ENCODE measurements around the gene CD19.
"Not testable (repeated sequence)": the region's sequence is repeated elsewhere in the genome, so short reads cannot be mapped to it uniquely, and the experiment has no call there.

The CD19 gene

DNA sequence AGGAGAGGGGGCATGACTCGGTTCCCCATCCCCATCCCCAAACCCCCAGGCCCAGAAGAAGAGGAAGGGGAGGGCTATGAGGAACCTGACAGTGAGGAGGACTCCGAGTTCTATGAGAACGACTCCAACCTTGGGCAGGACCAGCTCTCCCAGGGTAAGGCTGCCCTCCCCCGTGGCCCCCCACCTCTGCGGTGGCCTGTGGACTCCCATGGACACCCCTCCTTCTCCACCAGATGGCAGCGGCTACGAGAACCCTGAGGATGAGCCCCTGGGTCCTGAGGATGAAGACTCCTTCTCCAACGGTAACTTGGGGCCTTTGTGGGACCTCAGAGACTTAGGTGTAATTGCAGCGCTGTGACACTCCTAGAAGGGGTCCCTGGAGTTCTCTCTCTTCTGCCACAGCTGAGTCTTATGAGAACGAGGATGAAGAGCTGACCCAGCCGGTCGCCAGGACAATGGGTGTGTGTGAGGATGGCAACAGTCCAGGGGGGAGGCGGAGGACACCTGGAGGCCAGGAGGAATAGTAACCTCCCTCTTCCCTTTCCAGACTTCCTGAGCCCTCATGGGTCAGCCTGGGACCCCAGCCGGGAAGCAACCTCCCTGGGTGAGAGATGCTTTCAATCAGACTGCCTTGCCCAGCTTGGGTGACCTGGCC, 5.6 kb downstream of the CD19 start:
- no peak for DNase-seq

DNA sequence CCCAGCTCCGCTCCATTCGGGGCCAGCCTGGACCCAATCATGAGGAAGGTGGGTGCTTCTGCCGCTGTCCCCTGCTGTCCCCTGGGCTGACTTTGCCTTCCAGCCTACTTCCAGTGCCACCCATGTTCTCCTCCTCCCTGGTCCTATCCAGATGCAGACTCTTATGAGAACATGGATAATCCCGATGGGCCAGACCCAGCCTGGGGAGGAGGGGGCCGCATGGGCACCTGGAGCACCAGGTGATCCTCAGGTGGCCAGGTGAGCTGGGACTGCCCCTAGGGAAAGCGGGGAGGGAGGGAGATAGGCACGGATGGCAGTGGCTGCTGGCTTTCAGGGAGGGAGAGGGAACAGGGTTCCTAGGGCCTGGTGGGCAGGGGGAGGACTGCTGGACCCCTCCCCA, 7.0 kb downstream of the CD19 start:
- DNase-seq, result no peak

DNA sequence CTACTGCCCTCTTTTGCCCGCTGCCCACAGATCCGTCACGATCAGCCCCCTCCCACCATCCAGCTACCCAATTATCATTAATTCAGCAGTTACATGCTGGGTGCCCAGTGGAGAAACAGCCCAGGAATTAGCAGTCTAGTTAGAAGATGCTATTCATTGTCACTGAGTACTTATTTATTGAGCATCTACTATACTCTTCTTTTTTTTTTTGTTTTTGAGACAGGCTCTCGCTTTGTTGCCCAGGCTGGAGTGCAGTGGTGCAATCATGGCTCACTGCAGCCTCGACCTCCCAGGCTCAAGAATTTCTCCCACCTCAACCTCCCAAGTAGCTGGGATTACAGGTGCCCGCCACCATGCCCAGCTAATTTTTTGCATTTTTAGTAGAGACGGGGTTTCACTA, 8.1 kb downstream of the CD19 start:
- not testable (repeated sequence) for DNase-seq

DNA sequence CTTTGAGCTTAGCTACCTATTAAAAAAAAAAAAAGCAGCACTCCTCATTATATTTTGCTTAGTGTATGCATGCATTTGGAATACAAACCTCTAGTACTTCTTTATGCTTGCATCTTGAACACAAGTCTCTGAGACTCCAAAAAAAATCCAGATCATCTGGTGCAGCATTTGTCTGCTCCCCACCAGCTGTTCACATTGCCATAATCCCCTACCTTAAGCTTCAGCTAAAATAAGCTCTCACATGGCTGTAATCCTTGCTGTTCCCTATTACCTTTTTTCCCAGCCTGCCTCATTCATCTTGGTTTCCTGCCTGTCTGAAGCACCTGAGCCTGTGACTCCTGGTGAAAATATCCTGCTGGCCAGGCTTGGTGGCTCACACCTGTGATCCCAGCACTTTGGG, 11.5 kb downstream of the CD19 start:
- no peak for DNase-seq

DNA sequence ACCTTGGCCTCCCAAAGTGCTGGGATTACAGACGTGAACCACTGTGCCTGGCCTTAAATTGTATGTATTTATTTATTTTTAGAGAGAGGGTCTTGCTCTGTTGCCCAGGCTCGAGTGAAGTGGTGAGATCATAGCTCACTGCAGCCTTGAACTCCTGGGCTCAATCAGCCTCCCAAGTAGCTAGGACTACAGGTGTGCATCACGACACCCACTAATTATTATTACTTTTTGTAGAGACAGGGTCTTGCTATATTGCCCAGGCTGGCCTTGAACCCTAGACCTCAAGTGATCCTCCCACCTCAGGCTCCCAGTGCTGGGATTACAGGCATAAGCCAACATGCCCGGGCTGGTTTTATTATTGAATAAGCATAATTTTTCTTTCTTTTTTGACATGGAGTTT, 14.9 kb downstream of the CD19 start:
- no peak for DNase-seq

DNA sequence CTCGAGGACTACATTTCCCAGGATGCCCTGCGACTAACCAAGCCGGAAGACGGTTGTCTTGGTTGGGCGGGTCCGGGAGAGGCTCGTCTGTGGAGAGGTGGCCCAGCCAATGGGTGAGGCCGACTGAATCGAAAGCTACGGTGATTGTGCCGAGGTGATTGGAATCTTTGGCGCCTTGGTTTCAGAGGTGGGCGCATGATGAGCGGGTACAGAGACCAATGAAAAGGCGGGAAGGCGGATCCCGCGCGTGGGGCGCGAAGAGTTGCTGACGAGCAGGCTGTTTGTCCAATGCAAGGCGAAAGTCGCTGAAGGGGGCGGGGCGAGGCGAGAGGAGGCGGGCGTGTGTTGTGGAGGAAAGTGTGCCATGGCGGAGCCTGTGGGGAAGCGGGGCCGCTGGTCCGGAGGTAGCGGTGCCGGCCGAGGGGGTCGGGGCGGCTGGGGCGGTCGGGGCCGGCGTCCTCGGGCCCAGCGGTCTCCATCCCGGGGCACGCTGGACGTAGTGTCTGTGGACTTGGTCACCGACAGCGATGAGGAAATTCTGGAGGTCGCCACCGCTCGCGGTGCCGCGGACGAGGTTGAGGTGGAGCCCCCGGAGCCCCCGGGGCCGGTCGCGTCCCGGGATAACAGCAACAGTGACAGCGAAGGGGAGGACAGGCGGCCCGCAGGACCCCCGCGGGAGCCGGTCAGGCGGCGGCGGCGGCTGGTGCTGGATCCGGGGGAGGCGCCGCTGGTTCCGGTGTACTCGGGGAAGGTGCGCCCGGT, 19.1 kb downstream of the CD19 start, which contains the start of gene NFATC2IP:
Gene NFATC2IP, plus strand, starts transcription at position 290 of the 762 bp plus-strand sequence. Its CDS starts 75 bp downstream, at position 365.
- DNase-seq, result peak; percentile 99

DNA sequence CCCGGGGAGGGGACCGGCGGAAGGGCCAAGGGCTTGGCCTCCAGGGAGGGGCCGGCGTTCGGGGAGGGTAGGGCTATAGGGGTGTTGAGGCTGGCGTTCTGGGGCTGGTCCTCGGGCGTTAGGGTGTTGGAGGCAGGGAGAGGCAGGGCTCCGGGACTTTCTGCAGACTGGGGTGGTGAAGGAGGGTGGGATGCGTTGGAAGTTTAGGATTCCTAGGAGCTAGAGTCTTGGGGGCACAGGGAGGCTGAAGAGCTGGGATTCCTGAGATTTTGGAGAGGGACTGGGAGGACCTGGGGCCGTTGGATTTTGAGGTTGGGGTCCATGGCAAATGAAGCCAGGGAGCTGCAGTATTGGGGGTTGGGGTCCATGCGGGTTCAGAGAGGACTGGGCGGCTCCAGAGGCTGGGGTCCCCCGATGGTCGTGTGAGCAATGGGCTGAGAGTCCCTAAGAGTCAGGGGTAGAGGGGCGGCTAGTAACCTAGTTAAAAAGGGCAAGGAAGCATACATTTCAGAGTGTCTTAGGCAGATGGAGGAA, 19.7 kb downstream of the CD19 start:
- DNase-seq, result no peak

- no peak for DNase-seq
Observed at GRCh38 chr16:28958216-28958615, 26.4 kb downstream of the CD19 start.

- DNase-seq, result no peak
Observed at GRCh38 chr16:28958836-28959235, 27.1 kb downstream of the CD19 start.

- no peak for DNase-seq
Observed at GRCh38 chr16:28964072-28964471, 32.3 kb downstream of the CD19 start.

GRCh38 chr16:28964496-28964895, 32.7 kb downstream of the CD19 start:
- no peak for DNase-seq

GRCh38 chr16:28967156-28967555, 35.4 kb downstream of the CD19 start:
- DNase-seq, result no peak

DNA sequence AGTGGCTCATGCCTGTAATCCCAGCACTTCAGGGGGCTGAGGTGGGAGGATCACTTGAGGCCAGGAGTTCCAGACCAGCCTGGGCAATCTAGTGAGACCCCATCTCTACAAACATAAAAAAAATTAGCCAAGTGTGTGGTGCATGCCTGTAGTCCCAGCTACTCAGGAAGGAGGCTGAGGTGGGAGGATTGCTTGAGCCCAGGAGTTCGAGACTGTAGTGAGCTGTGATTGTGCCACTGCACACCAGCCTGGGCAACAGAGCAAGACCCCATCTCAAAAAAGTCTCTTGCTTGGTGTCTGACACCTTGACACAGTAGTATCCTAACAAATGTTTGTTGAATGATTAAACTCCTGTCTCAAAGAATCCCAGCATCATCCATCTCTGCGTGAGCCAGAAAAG, 37.9 kb downstream of the CD19 start:
- DNase-seq, result not testable (repeated sequence)

DNA sequence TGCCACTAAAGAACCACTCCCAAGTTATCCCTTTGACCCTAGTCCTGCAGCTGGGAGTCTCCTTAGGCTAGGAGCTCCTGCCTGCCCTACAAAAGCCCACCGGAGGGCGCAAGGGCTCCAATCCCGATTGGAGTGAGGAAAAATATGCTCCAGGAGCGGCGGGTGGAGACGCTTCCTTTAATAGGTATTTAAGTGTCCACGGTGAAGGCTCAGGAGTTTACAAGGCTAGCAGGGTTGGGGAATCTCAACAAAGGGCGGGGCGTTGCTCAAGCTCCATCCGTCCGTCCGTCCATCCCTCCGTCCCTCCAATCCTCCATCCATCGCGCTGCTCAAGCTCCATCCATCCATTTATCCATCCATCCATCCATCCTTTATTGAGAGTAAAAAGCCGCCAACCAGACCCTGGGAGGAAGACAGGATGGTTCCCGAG, 42.3 kb downstream of the CD19 start:
- peak; percentile 32 to 70 for DNase-seq

- DNase-seq, result peak; percentile 85 to 96
Observed at GRCh38 chr16:28974437-28975157, 42.8 kb downstream of the CD19 start, which contains the start of gene SPNS1. Gene SPNS1, plus strand, starts transcription at chr16:28974778. Its CDS starts 374 bp downstream, at chr16:28975152.

DNA sequence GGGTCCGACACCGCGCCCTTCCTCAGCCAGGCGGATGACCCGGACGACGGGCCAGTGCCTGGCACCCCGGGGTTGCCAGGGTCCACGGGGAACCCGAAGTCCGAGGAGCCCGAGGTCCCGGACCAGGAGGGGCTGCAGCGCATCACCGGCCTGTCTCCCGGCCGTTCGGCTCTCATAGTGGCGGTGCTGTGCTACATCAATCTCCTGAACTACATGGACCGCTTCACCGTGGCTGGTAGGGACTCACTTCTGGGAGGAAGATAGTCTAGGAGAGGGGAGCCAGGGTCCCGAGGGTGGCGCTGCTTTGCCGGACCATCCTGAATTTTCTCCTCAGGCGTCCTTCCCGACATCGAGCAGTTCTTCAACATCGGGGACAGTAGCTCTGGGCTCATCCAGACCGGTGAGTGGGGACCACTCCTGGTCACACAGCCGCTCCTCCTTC, 43.4 kb downstream of the CD19 start:
- peak in 1 of 2 experiments; percentile 13 for DNase-seq

- peak in 1 of 2 experiments; percentile 57 for DNase-seq
Observed at GRCh38 chr16:28977703-28978662, 46.2 kb downstream of the CD19 start.

DNA sequence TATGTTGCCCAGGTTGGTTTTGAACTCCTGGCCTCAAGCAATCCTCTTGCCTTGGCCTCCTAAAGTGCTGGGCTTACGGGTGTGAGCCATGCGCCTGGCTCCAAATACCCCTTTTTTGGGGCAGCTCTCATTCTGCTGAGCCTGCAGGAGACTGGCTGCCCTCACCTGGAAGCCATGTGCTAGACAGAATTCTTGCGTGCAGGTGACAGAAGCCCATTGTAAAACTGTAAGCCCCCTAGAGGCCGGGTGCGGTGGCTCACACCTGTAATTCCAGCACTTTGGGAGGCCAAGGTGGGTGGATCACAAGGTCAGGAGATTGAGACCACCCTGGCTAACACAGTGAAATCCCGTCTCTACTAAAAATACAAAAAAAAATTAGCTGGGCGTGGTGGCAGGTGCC, 48.6 kb downstream of the CD19 start:
- peak in 1 of 2 experiments; percentile 19 for DNase-seq

DNA sequence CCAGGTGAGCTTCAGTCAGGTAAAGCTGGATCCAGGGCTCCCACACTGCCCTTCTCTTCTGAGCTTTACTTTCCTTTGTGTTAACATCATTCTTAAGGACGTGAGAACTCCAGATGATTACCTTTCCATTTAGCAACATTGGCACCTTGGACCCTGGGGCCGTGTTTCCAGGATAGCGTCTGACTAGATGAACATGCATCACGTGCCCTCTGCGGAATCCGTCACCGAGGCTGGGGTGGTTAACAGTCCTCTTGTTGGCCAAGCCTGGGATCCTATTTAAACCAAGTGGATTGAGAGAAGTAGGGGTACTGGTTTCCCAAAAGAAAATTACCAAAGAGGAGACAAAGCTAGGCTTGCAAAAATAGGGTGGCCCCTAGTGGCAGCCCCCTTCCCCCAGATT, 49.2 kb downstream of the CD19 start:
- no peak for DNase-seq

GRCh38 chr16:28981517-28981916, 49.7 kb downstream of the CD19 start:
- DNase-seq, result peak in 1 of 2 experiments; percentile 47

- no peak for DNase-seq
Observed at GRCh38 chr16:28982418-28982817, 50.6 kb downstream of the CD19 start.

GRCh38 chr16:28982949-28983348, 51.2 kb downstream of the CD19 start:
- DNase-seq, result no peak

Measured in NCI-H526 (cell line).